ACC112 (cell line): Measurements from ENCODE around the gene SRGAP3.

Experiments
- H2AFZ ChIP-seq: fragments of 200-600 bp; sonication (generic); one replicate; pipeline ENCODE4 v1.6.0; 2017; ENCODE audit warnings: antibody characterized with exemption, low read length; ENCODE audit not compliant: unreplicated experiment
- H3K27ac ChIP-seq: fragments of 200-600 bp; sonication (generic); 2 replicates; pipeline ENCODE4 v1.5.1; 2014; ENCODE audit warnings: low read depth, mild to moderate bottlenecking, antibody characterized with exemption, low read length, moderate library complexity
- H3K27me3 ChIP-seq: fragments of 200-600 bp; sonication (generic); 2 replicates; pipeline ENCODE4 v1.6.1; 2014; ENCODE audit warnings: mild to moderate bottlenecking, antibody characterized with exemption, low read length, moderate library complexity, mixed read lengths; ENCODE audit not compliant: insufficient read depth
- H3K36me3 ChIP-seq: fragments of 200-600 bp; sonication (generic); 2 replicates; pipeline ENCODE4 v1.6.1; 2016; ENCODE audit warnings: mild to moderate bottlenecking, antibody characterized with exemption, low read length, moderate library complexity, mixed read lengths; ENCODE audit not compliant: insufficient read depth
- H3K4me1 ChIP-seq: fragments of 200-600 bp; sonication (generic); one replicate; pipeline ENCODE4 v1.6.1; 2016; ENCODE audit warnings: low read length, mixed read lengths; ENCODE audit not compliant: insufficient read depth, unreplicated experiment, control insufficient read depth
- H3K4me3 ChIP-seq: fragments of 200-600 bp; sonication (generic); 2 replicates; pipeline ENCODE4 v1.5.1; 2014; ENCODE audit warnings: mild to moderate bottlenecking, low read depth, low read length
- H3K79me2 ChIP-seq: fragments of 200-600 bp; sonication (generic); one replicate; pipeline ENCODE4 v1.6.0; 2016; ENCODE audit warnings: low read length; ENCODE audit not compliant: control insufficient read depth, unreplicated experiment, insufficient read depth

SRGAP3 gene

GRCh38 chr3:9068051-9068450 is 181.4 kb downstream of the SRGAP3 start:
- Histone ChIP-seq H3K4me1 (no peaks in the 10 kb centered on the region), H3K79me2 (no peaks in the 10 kb centered on the region), H3K36me3 (no peaks in the 10 kb centered on the region), H3K4me3 (no peak overlapping the region), H3K27ac (no peak overlapping the region), H2AFZ (no peak overlapping the region), H3K27me3 (peaks cover 44% of the 10 kb centered on the region)

- Histone ChIP-seq H3K4me1 (no peaks in the 10 kb centered on the region), H2AFZ (no peak overlapping the region), H3K4me3 (no peak overlapping the region), H3K36me3 (no peaks in the 10 kb centered on the region), H3K79me2 (no peaks in the 10 kb centered on the region), H3K27me3 (peaks cover 46% of the 10 kb centered on the region), H3K27ac (no peak overlapping the region)
These were observed 182.0 kb downstream of the SRGAP3 start for GRCh38 chr3:9067352-9067975.

GRCh38 chr3:9066775-9067174 is 182.7 kb downstream of the SRGAP3 start:
- Histone ChIP-seq H3K27me3 (peaks cover 47% of the 10 kb centered on the region), H3K4me1 (no peaks in the 10 kb centered on the region), H3K4me3 (no peak overlapping the region), H2AFZ (no peak overlapping the region), H3K27ac (no peak overlapping the region), H3K36me3 (no peaks in the 10 kb centered on the region), H3K79me2 (no peaks in the 10 kb centered on the region)

DNA sequence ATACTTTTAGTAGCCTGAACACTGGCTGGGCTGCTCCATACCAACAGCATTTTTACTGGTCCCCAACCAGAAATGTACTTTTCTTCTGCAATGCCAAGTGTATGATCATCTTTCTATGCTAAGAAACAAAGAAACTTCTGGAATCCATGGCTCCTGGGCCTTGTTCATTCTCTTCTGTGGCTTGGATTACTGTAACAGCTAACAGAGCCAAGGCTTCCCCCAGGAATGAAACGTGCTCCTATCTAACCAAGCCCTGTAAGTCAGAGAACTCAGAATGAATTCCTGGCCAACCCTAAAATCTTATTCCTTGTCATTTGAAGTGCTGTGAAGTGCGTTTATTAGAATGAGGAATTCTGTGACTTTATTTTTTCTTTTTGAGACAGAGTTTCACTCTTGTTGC is 183.3 kb downstream of the SRGAP3 start:
- Histone ChIP-seq H3K4me3 (no peak overlapping the region), H3K79me2 (no peaks in the 10 kb centered on the region), H2AFZ (no peak overlapping the region), H3K27ac (no peak overlapping the region), H3K36me3 (no peaks in the 10 kb centered on the region), H3K4me1 (no peaks in the 10 kb centered on the region), H3K27me3 (peaks cover 45% of the 10 kb centered on the region)

DNA sequence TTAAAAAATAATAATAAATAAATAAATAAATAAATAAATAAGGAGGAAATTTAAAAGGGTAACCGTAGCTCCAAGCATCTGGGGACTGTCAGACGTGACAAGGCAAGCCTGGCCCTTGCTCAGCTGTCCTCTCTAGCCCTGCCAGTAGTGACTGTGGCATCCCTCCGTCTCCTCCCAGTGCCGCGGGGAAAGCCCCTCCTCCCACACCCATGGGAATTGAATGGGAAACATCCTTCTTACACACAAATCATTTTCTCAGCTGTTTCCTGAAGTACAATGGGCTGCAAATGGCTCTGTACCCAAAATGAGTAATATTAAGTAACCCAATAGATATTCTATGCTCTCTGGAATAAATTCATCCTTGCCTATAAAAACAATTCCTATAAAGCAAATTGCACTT is 184.6 kb downstream of the SRGAP3 start:
- Histone ChIP-seq H3K27me3 (peaks cover 32% of the 10 kb centered on the region), H3K79me2 (no peaks in the 10 kb centered on the region), H2AFZ (no peak overlapping the region), H3K4me3 (no peak overlapping the region), H3K36me3 (no peaks in the 10 kb centered on the region), H3K27ac (no peak overlapping the region), H3K4me1 (no peaks in the 10 kb centered on the region)

- no peak overlapping the region for H3K4me3 ChIP-seq
- H3K27me3 ChIP-seq, result peaks cover 33% of the 10 kb centered on the region
- no peak overlapping the region for H3K27ac ChIP-seq
- H2AFZ ChIP-seq, result no peak overlapping the region
- no peaks in the 10 kb centered on the region for H3K4me1 ChIP-seq
- no peaks in the 10 kb centered on the region for H3K36me3 ChIP-seq
- no peaks in the 10 kb centered on the region for H3K79me2 ChIP-seq
These were observed 185.2 kb downstream of the SRGAP3 start for GRCh38 chr3:9064251-9064650.

- H3K27ac ChIP-seq, result no peak overlapping the region
- no peak overlapping the region for H2AFZ ChIP-seq
- no peaks in the 10 kb centered on the region for H3K36me3 ChIP-seq
These were observed 186.9 kb downstream of the SRGAP3 start for GRCh38 chr3:9062570-9062969.

DNA sequence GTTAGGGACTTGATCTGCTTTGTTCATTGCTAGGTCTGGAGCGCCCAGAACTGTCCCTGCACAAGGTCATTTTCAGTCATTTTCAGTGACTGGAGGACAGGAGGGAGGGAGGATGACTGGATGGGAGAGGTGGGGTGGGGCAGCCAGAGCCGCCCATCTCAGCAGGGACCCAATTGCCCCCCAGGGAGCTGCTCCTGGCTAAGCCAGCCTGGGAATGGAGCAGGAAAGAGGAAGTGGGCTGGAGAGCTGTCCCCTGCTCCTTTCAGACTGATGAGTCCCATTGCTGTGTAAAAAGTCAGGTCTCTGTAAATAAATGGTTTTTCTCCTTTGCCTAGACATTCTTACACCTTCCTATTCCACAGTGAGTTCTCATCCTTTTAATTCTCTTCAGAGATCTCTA is 187.8 kb downstream of the SRGAP3 start:
- no peak overlapping the region for H3K27ac ChIP-seq
- no peaks in the 10 kb centered on the region for H3K4me1 ChIP-seq
- peaks cover 23% of the 10 kb centered on the region for H3K27me3 ChIP-seq
- H3K36me3 ChIP-seq, result no peaks in the 10 kb centered on the region
- H3K4me3 ChIP-seq, result no peak overlapping the region
- no peak overlapping the region for H2AFZ ChIP-seq
- no peaks in the 10 kb centered on the region for H3K79me2 ChIP-seq

More at GRCh38 chr3:9062570-9062969, 186.9 kb downstream of the SRGAP3 start:
- H3K27me3 ChIP-seq, result peaks cover 23% of the 10 kb centered on the region
- no peaks in the 10 kb centered on the region for H3K79me2 ChIP-seq
- H3K4me3 ChIP-seq, result no peak overlapping the region
- no peaks in the 10 kb centered on the region for H3K4me1 ChIP-seq

- H2AFZ ChIP-seq, result no peak overlapping the region
- H3K36me3 ChIP-seq, result no peaks in the 10 kb centered on the region
- H3K4me3 ChIP-seq, result no peak overlapping the region
These were observed 189.7 kb downstream of the SRGAP3 start for GRCh38 chr3:9059489-9060400.

DNA sequence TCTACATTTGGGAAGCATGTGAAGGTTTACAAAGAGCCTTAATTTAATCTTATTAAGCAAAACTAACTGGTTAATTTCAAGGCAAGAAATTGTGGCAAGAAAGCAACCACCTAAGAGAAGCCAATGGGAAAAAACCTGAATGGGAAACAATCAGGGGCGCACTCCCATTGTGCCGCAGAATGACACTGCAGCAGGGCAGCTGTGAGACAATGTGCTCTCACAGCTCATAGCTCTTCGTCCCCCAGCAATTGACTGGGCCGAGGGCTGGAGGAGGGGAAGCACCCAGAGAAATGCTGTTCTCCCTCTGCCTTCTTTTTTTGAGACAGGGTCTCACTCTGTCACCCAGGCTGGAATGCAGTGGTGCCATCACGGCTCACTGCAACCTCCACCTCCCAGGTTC is 192.9 kb downstream of the SRGAP3 start:
- Histone ChIP-seq H3K36me3 (no peaks in the 10 kb centered on the region), H3K27ac (no peak overlapping the region), H3K4me3 (no peak overlapping the region), H3K79me2 (no peaks in the 10 kb centered on the region), H3K27me3 (peaks cover 42% of the 10 kb centered on the region; the same call in 1 of the 2 replicates), H3K4me1 (no peaks in the 10 kb centered on the region), H2AFZ (no peak overlapping the region)

More at GRCh38 chr3:9059489-9060400, 189.7 kb downstream of the SRGAP3 start:
- Histone ChIP-seq H3K27ac (no peak overlapping the region), H3K4me1 (no peaks in the 10 kb centered on the region), H3K27me3 (peaks cover 19% of the 10 kb centered on the region), H3K79me2 (no peaks in the 10 kb centered on the region)
